Smooth muscle cell (in vitro differentiated cells): ENCODE data around the gene ELMOD1. TPM values are rescaled to one million over a fixed set of nuclear protein-coding genes. Genes with fewer than 3 reads are reported as not detected.

ENCODE experiments used
- DNase-seq: peaks from one replicate; lab custom pipeline; 2025; ENCODE audit not compliant: unreplicated experiment; lab: John Stamatoyannopoulos, UW
- H2AFZ ChIP-seq: fragments of 200-600 bp; sonication (generic); 2 replicates; pipeline ENCODE4 v1.6.0; 2016; ENCODE audit warnings: antibody characterized with exemption, low read depth, mild to moderate bottlenecking
- H3F3A ChIP-seq: fragments of 200-600 bp; sonication (generic); 2 replicates; pipeline ENCODE4 v1.6.0; 2017; ENCODE audit warnings: antibody characterized with exemption, low read depth
- H3K27ac ChIP-seq: fragments of 200-600 bp; sonication (generic); 2 replicates; pipeline ENCODE4 v1.5.1; 2016; ENCODE audit warnings: low read depth, mild to moderate bottlenecking
- H3K27me3 ChIP-seq: fragments of 200-600 bp; sonication (generic); 2 replicates; pipeline ENCODE4 v1.6.1; 2016; ENCODE audit warnings: low read depth, mild to moderate bottlenecking
- H3K36me3 ChIP-seq: fragments of 200-600 bp; sonication (generic); 2 replicates; pipeline ENCODE4 v1.5.1; 2016; ENCODE audit warnings: low read depth
- H3K4me1 ChIP-seq: fragments of 200-600 bp; sonication (generic); 2 replicates; pipeline ENCODE4 v1.5.1; 2016; ENCODE audit warnings: low read depth
- H3K4me2 ChIP-seq: fragments of 200-600 bp; sonication (generic); 2 replicates; pipeline ENCODE4 v1.6.0; 2016; ENCODE audit warnings: mild to moderate bottlenecking
- H3K4me3 ChIP-seq: fragments of 200-600 bp; sonication (generic); 2 replicates; pipeline ENCODE4 v1.5.1; 2016; ENCODE audit warnings: mild to moderate bottlenecking
- H3K79me2 ChIP-seq: fragments of 200-600 bp; sonication (generic); 2 replicates; pipeline ENCODE4 v1.6.0; 2016; ENCODE audit warnings: low read depth, mild to moderate bottlenecking
- H3K9ac ChIP-seq: fragments of 200-600 bp; sonication (generic); 2 replicates; pipeline ENCODE4 v1.6.0; 2016; ENCODE audit warnings: low read depth
- H3K9me3 ChIP-seq: fragments of 200-600 bp; sonication (generic); replicated peaks from 2 replicates; pipeline ENCODE4 v1.5.1; 2016; ENCODE audit warnings: low read depth
- H4K20me1 ChIP-seq: fragments of 200-600 bp; sonication (generic); 2 replicates; pipeline ENCODE4 v1.6.0; 2016; ENCODE audit warnings: low read depth
- CTCF ChIP-seq: fragments of 200-600 bp; sonication (generic); IDR thresholded peaks from 2 replicates; pipeline ENCODE4 v1.5.1; 2017; ENCODE audit warnings: borderline replicate concordance, mild to moderate bottlenecking, antibody characterized with exemption; ENCODE audit not compliant: insufficient read depth, poor library complexity, severe bottlenecking
- WGBS: methylation state at CpG from one replicate; pipeline ENCODE4 v1.1.7; 2016; ENCODE audit warnings: low lambda C conversion rate; 5-methylcytosine and 5-hydroxymethylcytosine counted together
- polyA plus RNA-seq: library from polyadenylated mRNA; unstranded; fragments of >200 nt; fragmentation: Nextera tagmentation; extraction: Ambion mirVana; gene quantifications from 2 replicates; pipeline ENCODE4 v1.2.1, GENCODE V29; 2016
- total RNA-seq: library from RNA; depleted of rRNA; stranded (reverse); fragments of >200 nt; gene quantifications from 2 replicates; pipeline ENCODE4 v1.2.3, GENCODE V29; 2014

Gene ELMOD1
- total and polyA plus RNA-seq, 2 experiments from 2014 or later: 0.24 to 0.94 TPM

DNA sequence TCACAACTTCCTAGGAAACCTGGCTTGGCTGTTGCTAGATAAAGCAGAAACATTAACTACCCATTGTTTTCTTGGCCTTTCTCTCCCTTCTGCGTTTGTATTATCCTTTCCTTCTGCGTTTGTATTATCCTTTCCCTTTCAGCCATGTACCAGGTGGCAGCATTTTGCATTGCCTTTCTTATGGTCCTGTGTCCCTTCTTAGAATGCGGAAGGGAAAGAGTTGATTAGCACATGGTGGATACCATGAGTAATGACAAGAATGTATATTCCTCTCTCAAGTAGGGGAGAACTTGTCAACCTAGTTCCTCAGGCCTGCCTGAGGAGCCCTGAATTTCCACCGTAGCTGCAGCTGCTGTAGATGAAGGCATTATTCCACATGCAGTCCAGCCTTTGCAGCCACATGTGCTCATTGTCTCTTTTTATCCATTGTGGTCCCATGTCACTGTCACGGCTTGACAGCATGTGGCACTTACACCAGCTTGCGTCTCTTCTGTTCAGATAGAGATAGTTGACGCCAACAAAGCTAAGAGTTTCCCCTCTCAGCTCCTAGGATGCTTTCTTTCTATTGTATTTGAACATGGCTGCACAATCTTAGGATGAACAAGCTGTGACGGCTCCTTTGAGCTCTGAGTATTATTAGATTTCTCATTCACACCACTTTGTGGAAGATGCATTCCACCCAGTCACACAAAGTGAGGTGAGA, 76.1 kb downstream of the ELMOD1 start:
- Histone ChIP-seq H3K9me3 (no peaks in the 10 kb centered on the region), H4K20me1 (no peaks in the 10 kb centered on the region), H3K9ac (no peak overlapping the region), H3F3A (no peaks in the 10 kb centered on the region), H3K27me3 (no peaks in the 10 kb centered on the region), H3K27ac (no peak overlapping the region), H3K79me2 (no peaks in the 10 kb centered on the region), H3K4me1 (no peaks in the 10 kb centered on the region), H3K4me3 (no peak overlapping the region), H3K4me2 (no peak overlapping the region), H2AFZ (no peak overlapping the region), H3K36me3 (no peaks in the 10 kb centered on the region)
- no peak for TF ChIP-seq CTCF
- WGBS: 68% methylated on average over 8 of the region's 8 CpGs
- DNase-seq: no peak

DNA sequence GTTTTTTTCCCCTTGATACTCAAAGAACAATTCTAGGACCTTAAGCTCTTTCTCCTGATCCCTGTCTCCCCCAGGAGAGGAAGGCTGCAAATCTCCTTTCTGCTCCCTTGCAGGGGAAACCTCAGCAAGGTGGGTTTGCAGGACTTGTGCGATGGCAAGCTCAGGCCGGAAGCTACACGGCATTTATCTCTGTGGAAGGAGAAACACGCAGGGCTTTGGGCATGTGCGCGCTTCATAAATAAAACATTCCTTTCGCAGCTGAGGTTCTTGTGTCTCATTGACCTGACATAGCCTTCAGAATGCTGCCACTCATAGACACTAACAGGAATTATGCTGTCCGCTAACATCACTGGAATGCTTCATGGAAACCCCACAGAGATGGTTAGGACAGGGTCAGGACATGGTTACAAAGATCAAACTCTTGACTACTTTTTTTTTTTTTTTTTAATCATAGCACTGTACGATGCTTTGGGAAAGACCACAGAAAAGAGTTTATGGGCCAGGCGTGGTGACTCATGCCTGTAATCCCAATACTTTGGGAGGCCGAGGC, 78.3 kb downstream of the ELMOD1 start:
- H3K27me3 ChIP-seq: no peaks in the 10 kb centered on the region
- H3K9ac ChIP-seq: no peak overlapping the region
- no peaks in the 10 kb centered on the region for H4K20me1 ChIP-seq
- no peak for DNase-seq
- no peak overlapping the region for H3K4me2 ChIP-seq
- H3K9me3 ChIP-seq: no peaks in the 10 kb centered on the region
- no peaks in the 10 kb centered on the region for H3K79me2 ChIP-seq
- 91% methylated on average over 11 of the region's 11 CpGs for WGBS
- H3K27ac ChIP-seq: no peak overlapping the region
- no peak overlapping the region for H2AFZ ChIP-seq
- TF ChIP-seq CTCF: no peak
- no peaks in the 10 kb centered on the region for H3F3A ChIP-seq
- H3K4me1 ChIP-seq: no peaks in the 10 kb centered on the region
- no peak overlapping the region for H3K4me3 ChIP-seq
- H3K36me3 ChIP-seq: no peaks in the 10 kb centered on the region

DNA sequence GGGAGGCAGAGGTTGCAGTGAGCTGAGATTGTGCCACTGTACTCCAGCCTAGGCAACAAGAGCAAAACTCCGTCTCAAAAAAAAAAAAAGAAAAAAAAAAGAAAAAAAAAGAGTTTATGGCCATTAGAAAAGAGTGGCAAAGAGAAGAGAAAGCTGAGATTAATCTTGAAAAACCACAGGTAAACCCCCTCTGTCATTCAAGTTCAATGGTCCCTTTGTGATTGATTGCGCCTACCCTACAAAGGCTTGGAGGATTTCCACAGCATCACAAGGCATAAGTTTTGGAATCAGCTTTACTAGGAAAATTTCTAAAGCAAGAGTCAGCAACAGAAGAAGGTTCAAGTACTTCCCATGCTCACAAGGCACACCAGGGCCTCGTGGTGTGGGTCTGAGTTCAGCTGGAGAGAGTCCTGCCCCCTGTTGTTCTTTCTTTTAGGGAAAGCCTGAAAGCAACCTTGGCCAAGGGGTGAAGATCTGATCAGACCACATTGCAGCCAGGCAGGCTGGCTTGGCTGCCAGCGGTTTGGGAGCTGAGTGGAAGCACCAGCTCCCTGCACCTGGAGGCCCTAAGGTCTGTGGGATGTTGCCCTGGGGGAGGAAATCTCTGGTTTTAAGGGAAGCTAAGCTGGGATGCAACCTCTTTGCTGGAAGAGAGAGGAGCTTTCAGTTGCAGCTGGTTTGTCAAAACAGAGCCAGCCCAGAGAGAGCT, 79.1 kb downstream of the ELMOD1 start:
- no peaks in the 10 kb centered on the region for H4K20me1 ChIP-seq
- no peaks in the 10 kb centered on the region for H3K9me3 ChIP-seq
- H3K4me1 ChIP-seq: no peaks in the 10 kb centered on the region
- H3K9ac ChIP-seq: no peak overlapping the region
- H3K4me3 ChIP-seq: no peak overlapping the region
- no peaks in the 10 kb centered on the region for H3K27me3 ChIP-seq
- TF ChIP-seq CTCF: no peak
- no peaks in the 10 kb centered on the region for H3K36me3 ChIP-seq
- no peak for DNase-seq
- H3F3A ChIP-seq: no peaks in the 10 kb centered on the region
- 75% methylated on average over 4 of the region's 4 CpGs for WGBS
- no peak overlapping the region for H3K4me2 ChIP-seq
- H3K27ac ChIP-seq: no peak overlapping the region
- H3K79me2 ChIP-seq: no peaks in the 10 kb centered on the region
- H2AFZ ChIP-seq: no peak overlapping the region

- no peaks in the 10 kb centered on the region for H3F3A ChIP-seq
- no peak overlapping the region for H3K4me2 ChIP-seq
- no peak overlapping the region for H3K4me3 ChIP-seq
- no peaks in the 10 kb centered on the region for H3K79me2 ChIP-seq
- H3K9ac ChIP-seq: no peak overlapping the region
- H3K9me3 ChIP-seq: no peaks in the 10 kb centered on the region
- H2AFZ ChIP-seq: no peak overlapping the region
- no peaks in the 10 kb centered on the region for H3K4me1 ChIP-seq
- H3K27ac ChIP-seq: no peak overlapping the region
- no peaks in the 10 kb centered on the region for H4K20me1 ChIP-seq
- H3K27me3 ChIP-seq: no peaks in the 10 kb centered on the region
- TF ChIP-seq CTCF: no peak
- 100% methylated on average over 2 of the region's 2 CpGs for WGBS
- DNase-seq: no peak
- no peaks in the 10 kb centered on the region for H3K36me3 ChIP-seq
Observed at GRCh38 chr11:107675902-107676301, 85.0 kb downstream of the ELMOD1 start.
